ENCODE results near the gene BTG4. TPM values are rescaled to one million over a fixed set of nuclear protein-coding genes. Genes with fewer than 3 reads are reported as not detected.

Gene BTG4
- total and polyA plus RNA-seq, 12 donors = not detected

GRCh38 chr11:111460856-111461255 is 51.3 kb downstream of the BTG4 start:
- TF ChIP-seq CTCF (IDR thresholded peaks at IDR 0.05) (no peak), POLR2A (IDR thresholded peaks at IDR 0.05) (no peak)
- H3K27ac ChIP-seq = no peak overlapping the region
- no peaks in the 10 kb centered on the region for H3K36me3 ChIP-seq (replicated peaks in 1 of 2)
- H3K9me3 ChIP-seq (replicated peaks in 1 of 3) = no peaks in the 10 kb centered on the region
- intact Hi-C loops (cut with DNase I) = no loop called here
- WGBS, 4 donors = 54 to 59% (median 55%) methylated on average over 5 of the region's 5 CpGs
- H3K4me3 ChIP-seq = no peak overlapping the region
- no peaks in the 10 kb centered on the region for H3K27me3 ChIP-seq
- no peaks in the 10 kb centered on the region for H3K4me1 ChIP-seq (replicated peaks in 1 of 2)
- no peak for DNase-seq

- no peaks in the 10 kb centered on the region for H3K4me1 ChIP-seq (replicated peaks in 1 of 2)
- no peak overlapping the region for H3K4me3 ChIP-seq
- H3K9me3 ChIP-seq (replicated peaks in 1 of 3) = no peaks in the 10 kb centered on the region
- H3K27ac ChIP-seq = no peak overlapping the region
- no peak for DNase-seq
- intact Hi-C loops (cut with DNase I) = no loop called here
- 55 to 80% (median 71%) methylated on average over 4 of the region's 4 CpGs for WGBS, 4 donors
- no peak for TF ChIP-seq POLR2A (IDR thresholded peaks at IDR 0.05)
- no peak for TF ChIP-seq CTCF (IDR thresholded peaks at IDR 0.05)
- H3K36me3 ChIP-seq (replicated peaks in 1 of 2) = no peaks in the 10 kb centered on the region
- H3K27me3 ChIP-seq = no peaks in the 10 kb centered on the region
Measured at GRCh38 chr11:111460340-111460739, 51.8 kb downstream of the BTG4 start.

GRCh38 chr11:111459506-111460270 is 52.5 kb downstream of the BTG4 start:
- H3K36me3 ChIP-seq (replicated peaks in 1 of 2) = no peaks in the 10 kb centered on the region
- H3K27me3 ChIP-seq = no peaks in the 10 kb centered on the region
- intact Hi-C loops (cut with DNase I) = no loop called here
- H3K4me3 ChIP-seq = no peak overlapping the region
- no peak for DNase-seq
- no peak overlapping the region for H3K27ac ChIP-seq
- 85 to 93% (median 88%) methylated on average over 6 to 9 of the region's 9 CpGs for WGBS, 4 donors
- TF ChIP-seq POLR2A (IDR thresholded peaks at IDR 0.05) (no peak), CTCF (IDR thresholded peaks at IDR 0.05) (no peak)
- H3K9me3 ChIP-seq (replicated peaks in 1 of 3) = no peaks in the 10 kb centered on the region
- H3K4me1 ChIP-seq (replicated peaks in 1 of 2) = no peaks in the 10 kb centered on the region

DNA sequence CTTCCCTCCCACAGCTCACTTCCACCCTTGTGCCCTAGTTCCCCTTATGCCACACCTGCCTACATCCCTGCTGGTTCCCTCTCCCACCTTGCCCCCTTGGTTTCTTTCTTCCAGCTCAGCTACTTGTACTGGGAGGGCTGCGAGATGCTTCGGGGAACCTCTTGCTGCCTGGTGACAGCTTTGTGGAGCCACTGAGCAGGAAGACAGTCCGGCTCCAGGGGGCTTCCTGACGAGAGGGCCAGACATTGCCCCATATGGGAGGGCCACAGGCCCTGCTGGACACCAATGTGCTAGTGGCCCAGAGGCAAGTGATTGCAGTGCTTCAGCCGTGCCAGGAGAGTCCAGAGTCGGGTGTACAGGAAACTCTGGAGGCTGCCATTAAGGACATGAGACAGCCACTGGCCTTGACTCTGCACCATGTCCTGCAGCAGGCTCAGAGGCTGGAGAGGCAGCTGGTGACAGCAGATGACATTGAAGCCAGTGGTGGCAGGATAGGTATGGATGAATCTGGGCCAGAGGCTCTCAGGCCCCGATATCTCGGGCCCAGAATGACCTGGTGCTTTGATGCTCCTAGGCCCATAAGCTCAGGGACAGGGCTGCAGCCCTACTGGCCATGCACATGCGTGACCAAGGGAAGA is 54.3 kb downstream of the BTG4 start:
- no peaks in the 10 kb centered on the region for H3K27me3 ChIP-seq
- no peak overlapping the region for H3K4me3 ChIP-seq
- DNase-seq = no peak
- no peak overlapping the region for H3K27ac ChIP-seq
- WGBS, 4 donors = 79 to 88% (median 84%) methylated on average over 5 to 9 of the region's 9 CpGs
- intact Hi-C loops (cut with DNase I) = no loop called here
- H3K9me3 ChIP-seq (replicated peaks in 1 of 3) = no peaks in the 10 kb centered on the region
- H3K4me1 ChIP-seq (replicated peaks in 1 of 2) = no peaks in the 10 kb centered on the region
- H3K36me3 ChIP-seq (replicated peaks in 1 of 2) = no peaks in the 10 kb centered on the region
- TF ChIP-seq CTCF (IDR thresholded peaks at IDR 0.05) = no peak
- TF ChIP-seq POLR2A (IDR thresholded peaks at IDR 0.05) = no peak
